H9 (cell line): Measurements from ENCODE around the gene KCNN3. TPM values are rescaled to one million over a fixed set of nuclear protein-coding genes. Genes with fewer than 3 reads are reported as not detected.

ENCODE experiments used
- DNase-seq: peaks from one replicate; pipeline ENCODE4 v3.0.0-alpha.2; 2017
- H2AFZ ChIP-seq: one replicate; pipeline ENCODE4 v1.6.1; 2013; ENCODE audit warnings: mild to moderate bottlenecking, low read length, control low read depth, moderate library complexity
- H2AK5ac ChIP-seq: 2 replicates; pipeline ENCODE4 v1.6.1; 2013; ENCODE audit warnings: low read length, control low read depth, mixed read lengths; ENCODE audit not compliant: insufficient read length
- H2BK120ac ChIP-seq: one replicate; pipeline ENCODE4 v1.6.1; 2013; ENCODE audit warnings: low read depth, mild to moderate bottlenecking, low read length, control low read depth, inconsistent platforms; ENCODE audit not compliant: poor library complexity, severe bottlenecking
- H2BK12ac ChIP-seq: 2 replicates; pipeline ENCODE4 v1.6.1; 2013; ENCODE audit warnings: low read length, control low read depth, mixed read lengths, low read depth; ENCODE audit not compliant: insufficient read length
- H2BK15ac ChIP-seq: 2 replicates; pipeline ENCODE4 v1.6.1; 2013; ENCODE audit warnings: low read depth, low read length, control low read depth
- H2BK20ac ChIP-seq: one replicate; pipeline ENCODE4 v1.6.1; 2013; ENCODE audit warnings: low read depth, mild to moderate bottlenecking, low read length, control low read depth, inconsistent platforms; ENCODE audit not compliant: poor library complexity, severe bottlenecking
- H2BK5ac ChIP-seq: 2 replicates; pipeline ENCODE4 v1.6.1; 2013; ENCODE audit warnings: low read length, control low read depth, mixed read lengths; ENCODE audit not compliant: insufficient read length
- H3K14ac ChIP-seq: 2 replicates; pipeline ENCODE4 v1.6.1; 2013; ENCODE audit warnings: low read length, control low read depth; ENCODE audit not compliant: insufficient read depth
- H3K18ac ChIP-seq: 2 replicates; pipeline ENCODE4 v1.6.1; 2013; ENCODE audit warnings: low read depth, mild to moderate bottlenecking, mixed read lengths, low read length, control low read depth; ENCODE audit not compliant: insufficient read length
- H3K23ac ChIP-seq: 2 replicates; pipeline ENCODE4 v1.6.1; 2013; ENCODE audit warnings: low read length, control low read depth, mixed read lengths, low read depth; ENCODE audit not compliant: insufficient read length
- H3K23me2 ChIP-seq: 2 replicates; pipeline ENCODE4 v1.6.1; 2013; ENCODE audit warnings: low read depth, mild to moderate bottlenecking, mixed read lengths, low read length, control low read depth; ENCODE audit not compliant: insufficient read length, poor library complexity, severe bottlenecking
- H3K27ac ChIP-seq: 2 replicates; pipeline ENCODE4 v1.5.1; 2013; ENCODE audit warnings: low read length, control low read depth, mixed read lengths, low read depth; ENCODE audit not compliant: insufficient read length
- H3K27me3 ChIP-seq: 2 replicates; pipeline ENCODE4 v1.6.1; 2013; ENCODE audit warnings: low read length, control low read depth, inconsistent platforms; ENCODE audit not compliant: insufficient read depth
- H3K4ac ChIP-seq: 2 replicates; pipeline ENCODE4 v1.6.1; 2013; ENCODE audit warnings: low read depth, mild to moderate bottlenecking, control low read depth, inconsistent platforms, low read length, moderate library complexity
- H3K4me1 ChIP-seq: 2 replicates; pipeline ENCODE4 v1.6.1; 2013; ENCODE audit warnings: low read length, control low read depth, inconsistent platforms; ENCODE audit not compliant: insufficient read depth
- H3K4me2 ChIP-seq: 2 replicates; pipeline ENCODE4 v1.6.1; 2013; ENCODE audit warnings: low read length, control low read depth, mixed read lengths; ENCODE audit not compliant: insufficient read length, insufficient read depth
- H3K56ac ChIP-seq: 2 replicates; pipeline ENCODE4 v1.6.1; 2013; ENCODE audit warnings: low read depth, mild to moderate bottlenecking, mixed read lengths, low read length, control low read depth; ENCODE audit not compliant: insufficient read length
- H3K79me1 ChIP-seq: 2 replicates; pipeline ENCODE4 v1.6.1; 2013; ENCODE audit warnings: low read depth, mild to moderate bottlenecking, moderate library complexity, low read length, control low read depth, inconsistent platforms; ENCODE audit not compliant: insufficient read depth, poor library complexity, severe bottlenecking
- H3K79me2 ChIP-seq: 2 replicates; pipeline ENCODE4 v1.6.1; 2013; ENCODE audit warnings: low read length, control low read depth, inconsistent platforms; ENCODE audit not compliant: insufficient read depth
- H3K9ac ChIP-seq: 2 replicates; pipeline ENCODE4 v1.6.1; 2013; ENCODE audit warnings: low read length, control low read depth, mixed read lengths; ENCODE audit not compliant: insufficient read length; ENCODE audit errors: extremely low read depth
- H3K9me3 ChIP-seq: one replicate; pipeline ENCODE4 v1.6.1; 2013; ENCODE audit warnings: low read depth, low read length, inconsistent platforms; ENCODE audit not compliant: control insufficient read depth
- H3T11ph ChIP-seq: one replicate; pipeline ENCODE4 v1.6.1; 2013; ENCODE audit warnings: mild to moderate bottlenecking, low read length, control low read depth, inconsistent platforms
- H4K20me1 ChIP-seq: one replicate; pipeline ENCODE4 v1.6.1; 2013; ENCODE audit not compliant: control insufficient read depth, insufficient read length, insufficient read depth
- H4K5ac ChIP-seq: 2 replicates; pipeline ENCODE4 v1.6.1; 2013; ENCODE audit warnings: low read depth, mild to moderate bottlenecking, mixed read lengths, low read length, control low read depth; ENCODE audit not compliant: insufficient read length
- H4K8ac ChIP-seq: replicated peaks from 2 replicates; pipeline ENCODE4 v1.6.1; 2013; ENCODE audit warnings: low read length, control low read depth, mixed read lengths, low read depth; ENCODE audit not compliant: insufficient read length
- H4K91ac ChIP-seq: 2 replicates; pipeline ENCODE4 v1.6.1; 2013; ENCODE audit warnings: low read depth, mild to moderate bottlenecking, moderate library complexity, mixed read lengths, low read length, control low read depth; ENCODE audit not compliant: insufficient read length
- H3K27ac Mint-ChIP-seq, 3 experiments: 2 replicates in 2 of 3; 3 replicates in 1 of 3; pipeline ENCODE4 v1.8.0; 2020 to 2021; ENCODE audit warnings: mixed read lengths in 3 of 3, mild to moderate bottlenecking in 1 of 3, moderate library complexity in 1 of 3
- H3K27me3 Mint-ChIP-seq: 2 replicates; pipeline ENCODE4 v1.8.0; 2021; ENCODE audit warnings: low read depth, mild to moderate bottlenecking, moderate library complexity, mixed read lengths
- H3K36me3 Mint-ChIP-seq, 3 experiments: 2 replicates in 2 of 3; 3 replicates in 1 of 3; pipeline ENCODE4 v1.8.0; 2020 to 2021; ENCODE audit warnings: low read depth in 3 of 3, mixed read lengths in 3 of 3; ENCODE audit not compliant: insufficient read depth in 1 of 3
- H3K4me1 Mint-ChIP-seq, 2 experiments: 2 replicates each; pipeline ENCODE4 v1.8.0; 2020; ENCODE audit warnings: mixed read lengths in 2 of 2
- H3K4me3 Mint-ChIP-seq, 2 experiments: 2 replicates in 1 of 2; 3 replicates in 1 of 2; pipeline ENCODE4 v1.8.0; 2020 to 2021; ENCODE audit warnings: mild to moderate bottlenecking in 2 of 2, mixed read lengths in 2 of 2, moderate library complexity in 1 of 2
- H3K9me3 Mint-ChIP-seq, 2 experiments: 2 replicates in 1 of 2; 3 replicates in 1 of 2; pipeline ENCODE4 v1.8.0; 2020; ENCODE audit warnings: mild to moderate bottlenecking in 2 of 2, mixed read lengths in 2 of 2, moderate library complexity in 1 of 2
- CTCF ChIP-seq: fragments of 200-600 bp; sonication (generic); conservative IDR thresholded peaks from 3 replicates; pipeline ENCODE4 v1.8.0; 2021; ENCODE audit warnings: antibody characterized with exemption, mild to moderate bottlenecking
- WGBS: extraction: QIAGEN DNeasy Blood & Tissue Kit; methylation state at CpG from one replicate; pipeline ENCODE4 v1.1.7; 2013; ENCODE audit warnings: missing lambda C conversion rate, low lambda C conversion rate, mixed read lengths; ENCODE audit not compliant: insufficient read length; ENCODE audit errors: extremely low coverage; 5-methylcytosine and 5-hydroxymethylcytosine counted together
- total RNA-seq: library from RNA; stranded (reverse); gene quantifications from 2 replicates; pipeline ENCODE4 v1.2.1, GENCODE V29; 2021

The KCNN3 gene
- total RNA-seq, 1 experiment from 2014 or later, result 0.83 TPM

- DNase-seq, result no peak
- no peaks in the 10 kb centered on the region for H3K27me3 ChIP-seq
- H4K5ac ChIP-seq, result no peak overlapping the region
- H2BK12ac ChIP-seq, result no peak overlapping the region
- Mint-ChIP-seq H3K4me3 (no peak overlapping the region), H3K27me3 (peaks cover 4% of the 10 kb centered on the region), H3K36me3 (peaks cover 0 to under 1% (median 0%) of the 10 kb centered on the region in 3 experiments; a peak in 1 of 7 replicates), H3K27ac (no peak overlapping the region; a peak in 1 of 7 replicates), H3K4me1 (peaks cover 11 to 16% of the 10 kb centered on the region in 2 experiments), H3K9me3 (peaks cover 0 to under 1% of the 10 kb centered on the region in 2 experiments; a peak in 1 of 5 replicates)
- H3K56ac ChIP-seq, result no peak overlapping the region
- no peak overlapping the region for H2BK5ac ChIP-seq
- H3K23me2 ChIP-seq, result no peaks in the 10 kb centered on the region
- H2BK15ac ChIP-seq, result no peak overlapping the region
- no peak overlapping the region for H4K8ac ChIP-seq
- no peak overlapping the region for H3K4ac ChIP-seq
- H3K18ac ChIP-seq, result no peak overlapping the region
- H3K4me1 ChIP-seq, result no peaks in the 10 kb centered on the region
- TF ChIP-seq CTCF, result no peak
- H3K14ac ChIP-seq, result no peak overlapping the region; the same call in 1 of the 2 replicates
- H3K79me1 ChIP-seq, result no peaks in the 10 kb centered on the region
- H3K9me3 ChIP-seq, result peaks cover 2% of the 10 kb centered on the region
- no peak overlapping the region for H3T11ph ChIP-seq
- no peak overlapping the region for H3K4me2 ChIP-seq
- no peak overlapping the region for H2BK120ac ChIP-seq
- H3K79me2 ChIP-seq, result no peaks in the 10 kb centered on the region
- no peak overlapping the region for H2BK20ac ChIP-seq
- WGBS, result no CpG with 5 or more reads among the region's 3 CpGs
- no peak overlapping the region for H4K91ac ChIP-seq
- H2AFZ ChIP-seq, result no peak overlapping the region
- no peak overlapping the region for H2AK5ac ChIP-seq
- H3K27ac ChIP-seq, result no peak overlapping the region
- H4K20me1 ChIP-seq, result no peaks in the 10 kb centered on the region
- H3K23ac ChIP-seq, result no peak overlapping the region
- H3K9ac ChIP-seq, result no peak overlapping the region
These were observed 86.1 kb downstream of the KCNN3 start for GRCh38 chr1:154783976-154784375.
